ENCODE measurements around the gene ENTPD5.
A peak's percentile ranks its signal among the peaks of the same experiment; 100 is the strongest.

GRCh38 chr14:73996731-73997107 is 22.4 kb downstream of the ENTPD5 start:
- TF ChIP-seq CTCF (IDR thresholded peaks at IDR 0.05; ENCODE audit: low read depth, low read length, missing input control) (no peak), SP1 (IDR thresholded peaks at IDR 0.05) (no peak), RAD21 (IDR thresholded peaks at IDR 0.05) (no peak), YY1 (IDR thresholded peaks at IDR 0.05) (no peak), GABPA (IDR thresholded peaks at IDR 0.05 in 1 of 2, conservative IDR thresholded peaks at IDR 0.05 in 1 of 2) (no peak), EGR1 (IDR thresholded peaks at IDR 0.05; ENCODE audit: low read depth in 2 of 2) (no peak), ATF3 (IDR thresholded peaks at IDR 0.05) (no peak), TAF1 (conservative IDR thresholded peaks at IDR 0.05) (no peak), RXRA (IDR thresholded peaks at IDR 0.05) (peak; percentile 12 to 14), JUND (IDR thresholded peaks at IDR 0.05) (no peak), HNF4G (IDR thresholded peaks at IDR 0.05) (no peak), NR2F2 (IDR thresholded peaks at IDR 0.05) (peak; percentile 62)
- TF ChIP-seq, protein P1, sequence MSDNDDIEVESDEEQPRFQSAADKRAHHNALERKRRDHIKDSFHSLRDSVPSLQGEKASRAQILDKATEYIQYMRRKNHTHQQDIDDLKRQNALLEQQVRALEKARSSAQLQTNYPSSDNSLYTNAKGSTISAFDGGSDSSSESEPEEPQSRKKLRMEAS (IDR thresholded peaks at IDR 0.05), result no peak
- TF ChIP-seq, protein P2, sequence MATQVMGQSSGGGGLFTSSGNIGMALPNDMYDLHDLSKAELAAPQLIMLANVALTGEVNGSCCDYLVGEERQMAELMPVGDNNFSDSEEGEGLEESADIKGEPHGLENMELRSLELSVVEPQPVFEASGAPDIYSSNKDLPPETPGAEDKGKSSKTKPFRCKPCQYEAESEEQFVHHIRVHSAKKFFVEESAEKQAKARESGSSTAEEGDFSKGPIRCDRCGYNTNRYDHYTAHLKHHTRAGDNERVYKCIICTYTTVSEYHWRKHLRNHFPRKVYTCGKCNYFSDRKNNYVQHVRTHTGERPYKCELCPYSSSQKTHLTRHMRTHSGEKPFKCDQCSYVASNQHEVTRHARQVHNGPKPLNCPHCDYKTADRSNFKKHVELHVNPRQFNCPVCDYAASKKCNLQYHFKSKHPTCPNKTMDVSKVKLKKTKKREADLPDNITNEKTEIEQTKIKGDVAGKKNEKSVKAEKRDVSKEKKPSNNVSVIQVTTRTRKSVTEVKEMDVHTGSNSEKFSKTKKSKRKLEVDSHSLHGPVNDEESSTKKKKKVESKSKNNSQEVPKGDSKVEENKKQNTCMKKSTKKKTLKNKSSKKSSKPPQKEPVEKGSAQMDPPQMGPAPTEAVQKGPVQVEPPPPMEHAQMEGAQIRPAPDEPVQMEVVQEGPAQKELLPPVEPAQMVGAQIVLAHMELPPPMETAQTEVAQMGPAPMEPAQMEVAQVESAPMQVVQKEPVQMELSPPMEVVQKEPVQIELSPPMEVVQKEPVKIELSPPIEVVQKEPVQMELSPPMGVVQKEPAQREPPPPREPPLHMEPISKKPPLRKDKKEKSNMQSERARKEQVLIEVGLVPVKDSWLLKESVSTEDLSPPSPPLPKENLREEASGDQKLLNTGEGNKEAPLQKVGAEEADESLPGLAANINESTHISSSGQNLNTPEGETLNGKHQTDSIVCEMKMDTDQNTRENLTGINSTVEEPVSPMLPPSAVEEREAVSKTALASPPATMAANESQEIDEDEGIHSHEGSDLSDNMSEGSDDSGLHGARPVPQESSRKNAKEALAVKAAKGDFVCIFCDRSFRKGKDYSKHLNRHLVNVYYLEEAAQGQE (IDR thresholded peaks at IDR 0.05), result no peak

All from liver (tissue), 3 donors.